Cardiac muscle cell (in vitro differentiated cells and primary cell): ENCODE data around the gene WDR17. TPM values are rescaled to one million over a fixed set of nuclear protein-coding genes. Genes with fewer than 3 reads are reported as not detected.

Experiments used
- DNase-seq, 2 donors: peaks; one replicate each; pipeline versions ENCODE4 v3.0.0 to v3.0.0-alpha.2; 2010 to 2017; ENCODE audit warnings: low read depth in 1 of 2, low spot score in 1 of 2
- H3K27ac ChIP-seq: fragments of 200-600 bp; sonication (generic); 2 replicates; pipeline ENCODE4 v1.5.1; 2016
- H3K27me3 ChIP-seq: fragments of 200-600 bp; sonication (generic); 2 replicates; pipeline ENCODE4 v1.6.0; 2016; ENCODE audit warnings: control low read depth
- H3K36me3 ChIP-seq: fragments of 200-600 bp; sonication (generic); 2 replicates; pipeline ENCODE4 v1.5.1; 2016; ENCODE audit warnings: control low read depth
- H3K4me1 ChIP-seq: fragments of 200-600 bp; sonication (generic); 2 replicates; pipeline ENCODE4 v1.8.1; 2017; ENCODE audit warnings: low read depth, mild to moderate bottlenecking, mixed run types
- H3K4me3 ChIP-seq: fragments of 200-600 bp; sonication (generic); 2 replicates; pipeline ENCODE4 v1.5.1; 2016; ENCODE audit warnings: mild to moderate bottlenecking
- H3K9me3 ChIP-seq: fragments of 200-600 bp; sonication (generic); 2 replicates; pipeline ENCODE4 v1.5.1; 2017; ENCODE audit warnings: low read depth, mild to moderate bottlenecking, control low read depth
- CTCF ChIP-seq: IDR thresholded peaks from 2 replicates; pipeline ENCODE4 v1.5.1; 2012; ENCODE audit warnings: low read depth, mild to moderate bottlenecking, low read length
- polyA plus RNA-seq: library from polyadenylated mRNA; unstranded; fragments of >200 nt; fragmentation: Nextera tagmentation; extraction: Ambion mirVana; gene quantifications from 2 replicates; pipeline ENCODE4 v1.2.1, GENCODE V29; 2016
- total RNA-seq: library from RNA; depleted of rRNA; stranded (reverse); fragments of >200 nt; gene quantifications from 2 replicates; pipeline ENCODE4 v1.2.3, GENCODE V29; 2016

WDR17 gene
- total and polyA plus RNA-seq, 2 experiments from 2014 or later: 0.39 to 0.77 TPM

GRCh38 chr4:176032454-176032853 lies 33.2 kb upstream of the WDR17 start:
- no peaks in the 10 kb centered on the region for H3K36me3 ChIP-seq
- H3K4me1 ChIP-seq: no peaks in the 10 kb centered on the region
- no peak for DNase-seq
- no peak overlapping the region for H3K27ac ChIP-seq
- no peak overlapping the region for H3K4me3 ChIP-seq
- no peak for TF ChIP-seq CTCF
- H3K9me3 ChIP-seq: no peaks in the 10 kb centered on the region
- no peaks in the 10 kb centered on the region for H3K27me3 ChIP-seq

GRCh38 chr4:176034499-176034898 lies 31.1 kb upstream of the WDR17 start:
- Histone ChIP-seq H3K27me3 (no peaks in the 10 kb centered on the region), H3K4me3 (no peak overlapping the region), H3K27ac (no peak overlapping the region), H3K4me1 (no peaks in the 10 kb centered on the region), H3K9me3 (no peaks in the 10 kb centered on the region), H3K36me3 (no peaks in the 10 kb centered on the region)
- no peak for TF ChIP-seq CTCF
- DNase-seq: peak; percentile 44 to 59

- Histone ChIP-seq H3K9me3 (no peaks in the 10 kb centered on the region), H3K4me3 (no peak overlapping the region), H3K27me3 (no peaks in the 10 kb centered on the region), H3K36me3 (no peaks in the 10 kb centered on the region), H3K4me1 (no peaks in the 10 kb centered on the region), H3K27ac (no peak overlapping the region)
- no peak for TF ChIP-seq CTCF
- no peak for DNase-seq
Measured at GRCh38 chr4:176034936-176035335, 30.7 kb upstream of the WDR17 start.

DNA sequence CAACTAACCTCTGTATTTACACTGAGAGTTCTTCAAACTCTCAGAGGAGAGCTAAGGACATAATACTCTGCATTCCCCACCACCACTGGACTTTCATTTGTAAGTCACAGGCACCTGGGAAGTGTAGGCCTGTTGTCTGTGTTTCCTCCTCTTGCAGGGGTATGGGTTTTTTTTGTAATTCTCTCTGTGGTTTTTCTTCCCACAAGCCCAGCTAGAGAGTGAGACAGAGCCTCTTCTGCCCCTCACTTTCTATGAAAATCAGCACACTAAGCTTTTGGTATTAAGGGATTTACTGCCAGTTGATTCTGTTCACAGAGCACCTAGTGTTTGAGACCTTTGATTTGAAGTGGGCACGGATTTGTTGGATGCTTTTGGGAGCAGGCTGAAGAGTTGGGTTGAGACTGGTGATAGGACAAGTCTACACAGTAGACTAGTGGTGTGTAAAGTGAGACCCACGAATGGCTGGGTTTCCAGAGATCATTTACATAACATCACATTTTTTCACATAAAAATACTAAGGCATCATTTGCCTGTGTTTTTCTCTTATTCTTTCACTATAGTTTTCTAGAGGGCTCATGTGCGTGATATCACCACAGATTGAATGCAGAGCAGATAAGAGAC lies 28.9 kb upstream of the WDR17 start:
- TF ChIP-seq CTCF: no peak
- H3K36me3 ChIP-seq: no peaks in the 10 kb centered on the region
- H3K9me3 ChIP-seq: no peaks in the 10 kb centered on the region
- H3K27ac ChIP-seq: no peak overlapping the region
- H3K4me3 ChIP-seq: no peak overlapping the region
- DNase-seq: no peak
- no peaks in the 10 kb centered on the region for H3K27me3 ChIP-seq
- no peaks in the 10 kb centered on the region for H3K4me1 ChIP-seq

GRCh38 chr4:176038789-176039188 lies 26.9 kb upstream of the WDR17 start:
- Histone ChIP-seq H3K9me3 (no peaks in the 10 kb centered on the region), H3K27ac (no peak overlapping the region), H3K4me1 (no peaks in the 10 kb centered on the region), H3K4me3 (no peak overlapping the region), H3K36me3 (no peaks in the 10 kb centered on the region), H3K27me3 (no peaks in the 10 kb centered on the region)
- TF ChIP-seq CTCF: no peak
- no peak for DNase-seq

DNA sequence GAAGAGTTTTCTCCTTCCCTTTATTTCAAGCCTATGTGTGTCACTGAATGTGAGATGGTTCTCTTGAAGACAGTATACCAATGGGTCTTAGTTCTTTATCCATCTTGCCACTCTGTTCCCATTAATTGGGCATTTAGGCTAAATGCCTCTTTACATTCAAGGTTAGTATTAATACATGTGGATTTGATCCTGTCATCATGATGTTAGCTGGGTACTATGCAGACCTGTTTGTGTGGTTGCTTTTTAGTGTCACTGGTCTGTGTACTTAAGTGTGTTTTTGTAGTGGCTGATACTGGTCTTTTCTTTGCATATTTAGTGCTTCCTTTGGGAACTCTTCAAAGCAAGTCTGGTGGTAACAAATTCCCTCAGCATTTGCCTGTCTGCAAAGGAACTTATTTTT lies 23.4 kb upstream of the WDR17 start:
- Histone ChIP-seq H3K4me3 (no peak overlapping the region), H3K36me3 (no peaks in the 10 kb centered on the region), H3K4me1 (no peaks in the 10 kb centered on the region), H3K9me3 (no peaks in the 10 kb centered on the region), H3K27ac (no peak overlapping the region), H3K27me3 (no peaks in the 10 kb centered on the region)
- TF ChIP-seq CTCF: no peak
- no peak for DNase-seq
